GM12892 (cell line): ENCODE measurements around the gene LRCH1.

ENCODE experiments used
- POLR2A ChIP-seq: IDR thresholded peaks from 2 replicates; pipeline ENCODE4 v1.6.1; 2011; ENCODE audit warnings: low read depth, low read length, control low read depth
- TAF1 ChIP-seq: IDR thresholded peaks from 2 replicates; pipeline ENCODE4 v1.6.1; 2011; ENCODE audit warnings: low read depth, mild to moderate bottlenecking, control low read depth, low read length, borderline replicate concordance

- TF ChIP-seq POLR2A = no peak
- no peak for TF ChIP-seq TAF1
Measured at GRCh38 chr13:46555722-46556417, 2.9 kb downstream of the LRCH1 start.
